Activated B cell treated with CpG ODN at 0.5 μM for 24 hours (primary cell): ENCODE measurements around the gene FOXO3. TPM values are rescaled to one million over a fixed set of nuclear protein-coding genes. Genes with fewer than 3 reads are reported as not detected.

ENCODE experiments used
- ATAC-seq: fragments of 200-7000 bp; cut with Tn5 transposase; one replicate; pipeline ENCODE4 v1.10.0; 2021; ENCODE audit warnings: low read depth, mild to moderate bottlenecking, moderate library complexity
- CTCF ChIA-PET: fragments of 350-600 bp; sonication (Branson Sonifier 250); formaldehyde crosslinking; loops from one replicate; lab custom pipeline; 2021; ENCODE audit warnings: antibody characterized with exemption; lab: Charles Lee
- POLR2A ChIA-PET: fragments of 350-600 bp; sonication (Branson Sonifier 250); formaldehyde crosslinking; loops from one replicate; lab custom pipeline; 2021; ENCODE audit warnings: antibody characterized with exemption; lab: Charles Lee
- DNase-seq: peaks from one replicate; pipeline ENCODE4 v3.0.0; 2022
- H3K27ac Mint-ChIP-seq: one replicate; pipeline ENCODE4 v1.8.0; 2020; ENCODE audit warnings: mixed read lengths
- H3K27me3 Mint-ChIP-seq: one replicate; pipeline ENCODE4 v1.8.0; 2021; ENCODE audit warnings: mixed read lengths
- H3K36me3 Mint-ChIP-seq: one replicate; pipeline ENCODE4 v1.8.0; 2021; ENCODE audit warnings: low read depth, mixed read lengths
- H3K4me1 Mint-ChIP-seq: one replicate; pipeline ENCODE4 v1.8.0; 2021; ENCODE audit warnings: mixed read lengths
- H3K4me3 Mint-ChIP-seq: one replicate; pipeline ENCODE4 v1.8.0; 2020; ENCODE audit warnings: mild to moderate bottlenecking, mixed read lengths
- H3K9me3 Mint-ChIP-seq: one replicate; pipeline ENCODE4 v1.8.0; 2020; ENCODE audit warnings: mixed read lengths
- intact Hi-C: fragments of 100-400 bp; cut with micrococcal nuclease; formaldehyde crosslinking; loops from one replicate; pipeline ENCODE4 v1.15.1; 2024
- total RNA-seq: library from RNA; stranded (reverse); gene quantifications from 2 replicates; pipeline ENCODE4 v1.2.3, GENCODE V29; 2022
- TF ChIP-seq, protein P1 (sequence below): fragments of 200-600 bp; IDR thresholded peaks from one replicate; pipeline ENCODE4 v1.8.0; 2022; ENCODE audit warnings: antibody characterized with exemption, mild to moderate bottlenecking

The FOXO3 gene
- total RNA-seq: 8.9 and 9.4 TPM in 2 replicates

- intact Hi-C loops: no loop called here
- Mint-ChIP-seq H3K27me3 (no peaks in the 10 kb centered on the region), H3K4me3 (peak within 1 kb of the TSS; percentile 86), H3K4me1 (peaks cover 44% of the 10 kb centered on the region), H3K36me3 (peaks cover 5% of the 10 kb centered on the region), H3K9me3 (no peaks in the 10 kb centered on the region), H3K27ac (peak within 1 kb of the TSS; percentile 75)
- ATAC-seq (no peak), DNase-seq (peak; percentile 60)
- POLR2A ChIA-PET: interaction anchor here (0.6 to 1.9 kb wide), 4 partner anchors 31 to 265 kb away, joined by 3 to 9 read pairs (median 4); no protein-coding TSS in a partner anchor
- CTCF ChIA-PET: interaction anchor here (1.5 to 1.8 kb wide), 2 partner anchors 513 to 514 kb away, joined by 4 to 6 read pairs; no protein-coding TSS in a partner anchor
- TF ChIP-seq, protein P1, sequence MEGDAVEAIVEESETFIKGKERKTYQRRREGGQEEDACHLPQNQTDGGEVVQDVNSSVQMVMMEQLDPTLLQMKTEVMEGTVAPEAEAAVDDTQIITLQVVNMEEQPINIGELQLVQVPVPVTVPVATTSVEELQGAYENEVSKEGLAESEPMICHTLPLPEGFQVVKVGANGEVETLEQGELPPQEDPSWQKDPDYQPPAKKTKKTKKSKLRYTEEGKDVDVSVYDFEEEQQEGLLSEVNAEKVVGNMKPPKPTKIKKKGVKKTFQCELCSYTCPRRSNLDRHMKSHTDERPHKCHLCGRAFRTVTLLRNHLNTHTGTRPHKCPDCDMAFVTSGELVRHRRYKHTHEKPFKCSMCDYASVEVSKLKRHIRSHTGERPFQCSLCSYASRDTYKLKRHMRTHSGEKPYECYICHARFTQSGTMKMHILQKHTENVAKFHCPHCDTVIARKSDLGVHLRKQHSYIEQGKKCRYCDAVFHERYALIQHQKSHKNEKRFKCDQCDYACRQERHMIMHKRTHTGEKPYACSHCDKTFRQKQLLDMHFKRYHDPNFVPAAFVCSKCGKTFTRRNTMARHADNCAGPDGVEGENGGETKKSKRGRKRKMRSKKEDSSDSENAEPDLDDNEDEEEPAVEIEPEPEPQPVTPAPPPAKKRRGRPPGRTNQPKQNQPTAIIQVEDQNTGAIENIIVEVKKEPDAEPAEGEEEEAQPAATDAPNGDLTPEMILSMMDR: no peak
Measured at GRCh38 chr6:108560463-108561308, at the start of gene FOXO3. FOXO3 (plus strand) TSS chr6:108560917; CDS start chr6:108561209, 292 bp downstream.

GRCh38 chr6:108518714-108519576, 41.8 kb upstream of the FOXO3 start:
- POLR2A ChIA-PET: interaction anchor here (0.6 kb wide), 1 partner anchor 580 kb away, joined by 5 read pairs; no protein-coding TSS in a partner anchor
- no peaks in the 10 kb centered on the region for H3K27me3 Mint-ChIP-seq
- DNase-seq (no peak), ATAC-seq (no peak)
- H3K4me3 Mint-ChIP-seq: no peak overlapping the region
- intact Hi-C loops: no loop called here
- H3K36me3 Mint-ChIP-seq: peaks cover 25% of the 10 kb centered on the region
- TF ChIP-seq, protein P1: no peak
- H3K4me1 Mint-ChIP-seq: no peaks in the 10 kb centered on the region
- H3K9me3 Mint-ChIP-seq: no peaks in the 10 kb centered on the region
- CTCF ChIA-PET: interaction anchor here (1.5 to 2.1 kb wide), 2 partner anchors 27 to 554 kb away, joined by 4 to 6 read pairs; no protein-coding TSS in a partner anchor
- H3K27ac Mint-ChIP-seq: no peak overlapping the region

- POLR2A ChIA-PET: no interaction called here
- H3K27ac Mint-ChIP-seq: no peak overlapping the region
- no peaks in the 10 kb centered on the region for H3K9me3 Mint-ChIP-seq
- TF ChIP-seq, protein P1: no peak
- H3K36me3 Mint-ChIP-seq: peaks cover 25% of the 10 kb centered on the region
- ATAC-seq: no peak
- no peaks in the 10 kb centered on the region for H3K27me3 Mint-ChIP-seq
- CTCF ChIA-PET: interaction anchor here (1.2 to 1.7 kb wide), 3 partner anchors 12 to 554 kb away, joined by 3 read pairs; no protein-coding TSS in a partner anchor
- no peak overlapping the region for H3K4me3 Mint-ChIP-seq
- H3K4me1 Mint-ChIP-seq: no peaks in the 10 kb centered on the region
- intact Hi-C loops: no loop called here
- DNase-seq: no peak
Measured at GRCh38 chr6:108521616-108522107, 39.1 kb upstream of the FOXO3 start.

GRCh38 chr6:108523697-108524096, 37.0 kb upstream of the FOXO3 start:
- DNase-seq (no peak), ATAC-seq (no peak)
- TF ChIP-seq, protein P1: no peak
- peaks cover 25% of the 10 kb centered on the region for H3K36me3 Mint-ChIP-seq
- ChIA-PET POLR2A (no interaction called here), CTCF (interaction anchor here (1.0 to 2.0 kb wide), 2 partner anchors 19 to 412 kb away, joined by 3 to 15 read pairs; no protein-coding TSS in a partner anchor)
- H3K4me1 Mint-ChIP-seq: no peaks in the 10 kb centered on the region
- H3K9me3 Mint-ChIP-seq: no peaks in the 10 kb centered on the region
- intact Hi-C loops: no loop called here
- H3K4me3 Mint-ChIP-seq: no peak overlapping the region
- no peak overlapping the region for H3K27ac Mint-ChIP-seq
- no peaks in the 10 kb centered on the region for H3K27me3 Mint-ChIP-seq
